ENCODE data around the gene PCYOX1L.

PCYOX1L gene
- total RNA-seq = 26.2 to 52.5 (median 37.7) reads per million in 3 donors

GRCh38 chr5:149357370-149358293 is at the start of gene PCYOX1L:
TSS of gene PCYOX1L (plus strand) at chr5:149358046. CDS start at chr5:149358069, 23 bp downstream.
- Histone ChIP-seq H3K27ac (ENCODE audit: insufficient read depth, low read length, poor library complexity, severe bottlenecking) (peak within 1 kb of the TSS; percentile 76), H3K27me3 (replicated peaks; ENCODE audit: control insufficient read depth, insufficient read depth, low read length, poor library complexity, severe bottlenecking) (no peaks in the 10 kb centered on the region), H3K36me3 (ENCODE audit: control insufficient read depth, insufficient read depth, low read length) (peaks cover 23% of the 10 kb centered on the region), H3K9me3 (ENCODE audit: control insufficient read depth, low read length) (no peaks in the 10 kb centered on the region), H3K4me1 (ENCODE audit: control insufficient read depth, insufficient read depth, low read length, poor library complexity, severe bottlenecking) (peaks cover 24% of the 10 kb centered on the region), H3K4me3 (ENCODE audit: insufficient read depth, low read depth, low read length, poor library complexity, severe bottlenecking) (peak within 1 kb of the TSS; percentile 68)
- peak; percentile 91 to 94 (median 91) for DNase-seq

GRCh38 chr5:149309354-149309753 is 48.5 kb upstream of the PCYOX1L start:
- Histone ChIP-seq H3K9me3 (ENCODE audit: control insufficient read depth, low read length) (no peaks in the 10 kb centered on the region), H3K27ac (ENCODE audit: insufficient read depth, low read length, poor library complexity, severe bottlenecking) (no peak overlapping the region), H3K4me3 (ENCODE audit: insufficient read depth, low read depth, low read length, poor library complexity, severe bottlenecking) (no peak overlapping the region), H3K27me3 (replicated peaks; ENCODE audit: control insufficient read depth, insufficient read depth, low read length, poor library complexity, severe bottlenecking) (no peaks in the 10 kb centered on the region), H3K36me3 (ENCODE audit: control insufficient read depth, insufficient read depth, low read length) (no peaks in the 10 kb centered on the region), H3K4me1 (ENCODE audit: control insufficient read depth, insufficient read depth, low read length, poor library complexity, severe bottlenecking) (no peaks in the 10 kb centered on the region)
- DNase-seq = no peak

DNA sequence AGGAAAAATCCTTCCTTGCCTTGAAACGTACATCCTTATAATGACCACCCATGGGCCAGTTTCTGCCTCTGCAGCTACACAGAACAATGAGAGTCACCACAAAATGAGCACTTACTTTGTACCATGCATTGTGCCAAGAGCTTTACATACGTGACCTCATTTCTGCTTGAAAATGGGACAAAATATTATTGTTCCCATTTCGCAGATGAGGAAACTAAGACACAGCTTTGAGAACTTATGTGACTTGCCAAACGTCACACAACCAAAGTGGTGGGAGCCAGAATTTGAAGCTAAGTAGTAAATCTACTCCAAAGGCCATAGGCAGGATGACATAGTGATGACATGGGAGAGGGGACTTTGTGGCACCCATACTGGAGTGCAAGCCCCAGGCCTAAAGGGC is 47.4 kb upstream of the PCYOX1L start:
- Histone ChIP-seq H3K9me3 (ENCODE audit: control insufficient read depth, low read length) (no peaks in the 10 kb centered on the region), H3K27me3 (replicated peaks; ENCODE audit: control insufficient read depth, insufficient read depth, low read length, poor library complexity, severe bottlenecking) (no peaks in the 10 kb centered on the region), H3K4me1 (ENCODE audit: control insufficient read depth, insufficient read depth, low read length, poor library complexity, severe bottlenecking) (no peaks in the 10 kb centered on the region), H3K4me3 (ENCODE audit: insufficient read depth, low read depth, low read length, poor library complexity, severe bottlenecking) (no peak overlapping the region), H3K27ac (ENCODE audit: insufficient read depth, low read length, poor library complexity, severe bottlenecking) (no peak overlapping the region), H3K36me3 (ENCODE audit: control insufficient read depth, insufficient read depth, low read length) (no peaks in the 10 kb centered on the region)
- DNase-seq = no peak

DNA sequence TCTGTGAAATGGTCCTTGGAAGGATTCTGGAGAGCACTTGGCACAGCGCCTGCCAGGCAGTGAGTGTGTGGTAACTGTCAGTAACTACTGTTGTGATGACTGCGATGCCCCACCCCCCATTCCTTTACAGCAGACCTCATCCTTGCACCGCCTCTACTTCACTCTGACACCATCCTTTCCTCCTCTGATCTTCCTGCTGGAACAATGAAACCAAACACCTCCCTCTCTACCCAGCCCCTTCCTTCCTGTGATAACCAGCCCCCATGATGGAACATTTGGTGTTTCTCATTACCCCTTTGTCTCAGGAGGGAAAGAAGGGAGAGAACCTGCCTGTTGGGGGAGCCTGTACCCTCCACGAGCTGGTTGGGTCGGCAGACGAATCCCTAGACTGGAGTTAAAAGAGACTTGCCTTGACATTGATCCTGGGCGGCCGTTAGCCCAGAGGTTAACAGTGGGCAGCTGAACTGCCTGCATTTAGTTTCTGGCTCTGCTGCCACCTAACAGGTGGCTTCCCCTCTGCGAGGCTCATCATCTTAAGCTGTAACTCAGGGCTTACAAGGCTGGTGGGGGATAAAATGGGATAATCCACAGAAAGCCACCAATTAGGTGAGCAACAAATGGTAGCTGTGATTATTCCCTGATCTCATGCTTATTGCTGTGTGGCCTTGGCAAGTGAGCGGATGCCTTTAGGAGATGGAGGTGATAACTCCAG is 46.7 kb upstream of the PCYOX1L start:
- no peaks in the 10 kb centered on the region for H3K4me1 ChIP-seq (ENCODE audit: control insufficient read depth, insufficient read depth, low read length, poor library complexity, severe bottlenecking)

DNA sequence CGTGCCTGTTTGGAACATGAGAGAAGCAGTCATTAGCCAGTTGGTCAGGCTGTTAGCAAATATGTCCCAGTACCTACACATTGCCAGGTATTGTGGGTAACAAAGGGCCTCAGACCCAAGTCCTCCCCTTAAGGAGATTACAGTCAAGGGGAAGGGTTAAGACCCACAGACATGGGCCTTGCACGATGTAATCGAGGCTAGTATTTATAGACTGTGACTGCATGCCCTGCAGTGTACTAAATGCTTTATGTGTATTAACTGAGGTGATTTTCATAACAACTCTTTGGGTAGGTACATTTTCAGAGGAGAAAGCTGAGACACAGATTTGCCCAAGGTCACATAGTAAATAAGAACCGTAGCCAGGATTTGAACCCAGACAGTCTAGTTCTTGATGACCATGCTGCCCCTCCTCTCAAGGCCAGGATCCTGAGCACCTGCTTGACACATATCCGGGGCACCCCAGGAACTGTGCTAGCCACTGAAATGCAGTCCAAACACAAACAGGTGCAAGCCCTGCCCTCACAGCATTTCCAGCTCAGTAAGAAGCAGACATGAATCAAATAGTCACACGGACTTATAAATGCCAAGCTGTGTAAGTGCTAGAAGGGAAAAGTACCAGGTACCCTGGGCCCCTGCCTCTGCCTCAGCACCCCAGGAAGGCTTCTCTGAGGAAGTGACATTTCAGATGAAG is 44.5 kb upstream of the PCYOX1L start:
- DNase-seq = no peak
- Histone ChIP-seq H3K4me1 (ENCODE audit: control insufficient read depth, insufficient read depth, low read length, poor library complexity, severe bottlenecking) (no peaks in the 10 kb centered on the region), H3K4me3 (ENCODE audit: insufficient read depth, low read depth, low read length, poor library complexity, severe bottlenecking) (no peak overlapping the region), H3K27me3 (replicated peaks; ENCODE audit: control insufficient read depth, insufficient read depth, low read length, poor library complexity, severe bottlenecking) (no peaks in the 10 kb centered on the region), H3K36me3 (ENCODE audit: control insufficient read depth, insufficient read depth, low read length) (no peaks in the 10 kb centered on the region), H3K9me3 (ENCODE audit: control insufficient read depth, low read length) (no peaks in the 10 kb centered on the region), H3K27ac (ENCODE audit: insufficient read depth, low read length, poor library complexity, severe bottlenecking) (no peak overlapping the region)

More for the DNA sequence above, 46.7 kb upstream of the PCYOX1L start:
- H3K36me3 ChIP-seq (ENCODE audit: control insufficient read depth, insufficient read depth, low read length) = no peaks in the 10 kb centered on the region
- H3K9me3 ChIP-seq (ENCODE audit: control insufficient read depth, low read length) = no peaks in the 10 kb centered on the region
- H3K27me3 ChIP-seq (replicated peaks; ENCODE audit: control insufficient read depth, insufficient read depth, low read length, poor library complexity, severe bottlenecking) = no peaks in the 10 kb centered on the region
- no peak overlapping the region for H3K4me3 ChIP-seq (ENCODE audit: insufficient read depth, low read depth, low read length, poor library complexity, severe bottlenecking)
- DNase-seq = no peak
- H3K27ac ChIP-seq (ENCODE audit: insufficient read depth, low read length, poor library complexity, severe bottlenecking) = no peak overlapping the region

DNA sequence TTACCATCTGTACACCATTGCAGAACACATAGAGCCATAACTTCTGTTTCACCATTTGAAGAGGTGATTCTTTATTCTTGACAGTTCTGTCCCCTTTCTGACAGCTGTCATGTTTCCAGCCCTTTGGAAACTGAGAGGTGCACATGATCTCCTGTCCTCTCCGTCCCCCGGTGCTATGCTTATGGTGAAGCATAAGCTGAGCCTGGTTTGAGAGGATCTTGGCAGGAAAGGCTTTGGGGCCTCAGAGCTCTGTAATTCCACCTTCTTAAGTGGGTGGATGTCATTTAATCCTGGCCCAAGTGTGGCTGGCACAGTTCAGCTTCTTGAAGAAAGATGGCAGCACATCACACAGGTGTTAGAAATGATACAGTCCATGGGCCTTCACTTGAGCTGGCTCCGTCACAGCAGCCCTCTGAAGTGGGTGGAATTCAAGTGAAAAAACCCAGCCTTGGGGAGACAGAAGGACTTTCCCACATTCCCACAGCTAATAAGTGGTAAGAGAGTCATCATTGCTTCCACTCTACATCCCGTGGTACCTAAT is 43.2 kb upstream of the PCYOX1L start:
- Histone ChIP-seq H3K4me3 (ENCODE audit: insufficient read depth, low read depth, low read length, poor library complexity, severe bottlenecking) (no peak overlapping the region), H3K27me3 (replicated peaks; ENCODE audit: control insufficient read depth, insufficient read depth, low read length, poor library complexity, severe bottlenecking) (no peaks in the 10 kb centered on the region), H3K36me3 (ENCODE audit: control insufficient read depth, insufficient read depth, low read length) (no peaks in the 10 kb centered on the region), H3K27ac (ENCODE audit: insufficient read depth, low read length, poor library complexity, severe bottlenecking) (no peak overlapping the region), H3K9me3 (ENCODE audit: control insufficient read depth, low read length) (no peaks in the 10 kb centered on the region), H3K4me1 (ENCODE audit: control insufficient read depth, insufficient read depth, low read length, poor library complexity, severe bottlenecking) (no peaks in the 10 kb centered on the region)
- DNase-seq = no peak

DNA sequence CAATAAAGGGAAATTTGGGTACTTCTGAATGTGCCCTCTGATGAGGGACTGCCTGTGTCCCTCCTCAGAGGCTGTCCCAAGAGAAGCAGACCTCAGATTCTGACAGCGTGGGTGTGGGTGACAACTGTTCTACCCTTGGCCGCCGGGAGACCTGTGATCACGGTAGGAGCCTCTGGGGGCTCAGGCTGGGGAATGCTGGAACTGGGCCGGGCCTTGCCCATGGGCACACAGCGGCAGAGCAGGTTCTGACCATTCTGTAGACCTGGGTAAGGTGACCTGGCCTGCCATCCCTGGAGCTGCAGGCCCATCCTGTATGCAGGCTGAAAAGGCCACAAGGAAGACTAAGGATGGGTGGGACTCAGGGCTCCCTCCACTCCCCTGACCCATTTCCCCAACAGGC is 42.1 kb upstream of the PCYOX1L start:
- no peaks in the 10 kb centered on the region for H3K9me3 ChIP-seq (ENCODE audit: control insufficient read depth, low read length)
- H3K27me3 ChIP-seq (replicated peaks; ENCODE audit: control insufficient read depth, insufficient read depth, low read length, poor library complexity, severe bottlenecking) = no peaks in the 10 kb centered on the region
- DNase-seq = no peak
- no peak overlapping the region for H3K27ac ChIP-seq (ENCODE audit: insufficient read depth, low read length, poor library complexity, severe bottlenecking)
- no peak overlapping the region for H3K4me3 ChIP-seq (ENCODE audit: insufficient read depth, low read depth, low read length, poor library complexity, severe bottlenecking)
- H3K36me3 ChIP-seq (ENCODE audit: control insufficient read depth, insufficient read depth, low read length) = no peaks in the 10 kb centered on the region
- no peaks in the 10 kb centered on the region for H3K4me1 ChIP-seq (ENCODE audit: control insufficient read depth, insufficient read depth, low read length, poor library complexity, severe bottlenecking)

DNA sequence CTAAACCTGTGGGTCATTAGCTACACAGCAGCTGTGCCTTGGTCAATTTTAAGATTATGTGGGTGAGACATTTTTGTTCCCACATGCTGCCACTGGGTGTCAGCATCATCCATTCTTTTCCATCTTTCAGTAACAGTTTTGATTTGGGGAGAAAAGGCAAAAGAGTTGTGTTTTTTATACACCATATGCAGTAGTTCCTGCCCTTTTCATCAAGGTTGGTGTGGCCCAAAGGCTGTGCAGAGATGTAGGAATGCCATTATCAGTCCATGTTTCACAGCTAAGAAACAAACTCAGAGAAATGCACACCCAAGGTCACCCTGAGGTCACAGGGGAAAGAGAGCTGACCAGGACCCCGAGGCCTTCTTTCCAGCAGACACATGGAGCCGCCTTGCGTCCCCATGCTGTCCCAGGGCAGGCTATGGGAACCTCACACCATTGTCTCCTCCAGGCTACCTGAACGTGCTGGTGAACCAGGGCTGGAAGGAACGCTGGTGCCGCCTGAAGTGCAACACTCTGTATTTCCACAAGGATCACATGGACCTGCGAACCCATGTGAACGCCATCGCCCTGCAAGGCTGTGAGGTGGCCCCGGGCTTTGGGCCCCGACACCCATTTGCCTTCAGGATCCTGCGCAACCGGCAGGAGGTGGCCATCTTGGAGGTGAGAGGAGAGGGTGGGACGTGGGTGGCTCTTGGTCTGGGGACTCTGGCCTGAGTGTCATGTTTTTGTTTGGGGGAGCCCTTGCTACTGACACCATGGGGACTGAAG is 40.4 kb upstream of the PCYOX1L start:
- Histone ChIP-seq H3K27me3 (replicated peaks; ENCODE audit: control insufficient read depth, insufficient read depth, low read length, poor library complexity, severe bottlenecking) (no peaks in the 10 kb centered on the region), H3K27ac (ENCODE audit: insufficient read depth, low read length, poor library complexity, severe bottlenecking) (no peak overlapping the region)

DNA sequence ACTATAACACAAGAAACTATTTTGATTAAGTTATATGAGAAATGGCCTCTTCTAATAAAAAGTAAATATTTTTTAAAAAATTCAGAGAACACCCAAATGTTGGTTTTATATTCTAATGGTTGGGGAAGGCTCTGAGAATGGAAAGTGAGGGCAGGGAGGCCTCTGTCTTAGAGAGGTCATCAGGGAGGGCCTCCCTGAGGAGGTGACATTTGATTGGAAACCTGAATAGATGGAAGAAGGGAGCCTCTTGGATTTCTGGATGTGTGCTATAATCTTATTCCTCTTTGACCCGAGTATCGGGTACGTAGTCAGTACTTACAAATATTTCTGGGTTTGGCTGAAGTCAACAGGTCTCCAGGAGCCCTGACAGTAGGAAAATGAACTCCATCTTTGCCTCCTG is 38.7 kb upstream of the PCYOX1L start:
- no peaks in the 10 kb centered on the region for H3K27me3 ChIP-seq (replicated peaks; ENCODE audit: control insufficient read depth, insufficient read depth, low read length, poor library complexity, severe bottlenecking)
- no peaks in the 10 kb centered on the region for H3K36me3 ChIP-seq (ENCODE audit: control insufficient read depth, insufficient read depth, low read length)
- H3K4me1 ChIP-seq (ENCODE audit: control insufficient read depth, insufficient read depth, low read length, poor library complexity, severe bottlenecking) = no peaks in the 10 kb centered on the region
- H3K27ac ChIP-seq (ENCODE audit: insufficient read depth, low read length, poor library complexity, severe bottlenecking) = no peak overlapping the region
- no peak overlapping the region for H3K4me3 ChIP-seq (ENCODE audit: insufficient read depth, low read depth, low read length, poor library complexity, severe bottlenecking)
- no peaks in the 10 kb centered on the region for H3K9me3 ChIP-seq (ENCODE audit: control insufficient read depth, low read length)
- no peak for DNase-seq

More for the DNA sequence above, 40.4 kb upstream of the PCYOX1L start:
- Histone ChIP-seq H3K36me3 (ENCODE audit: control insufficient read depth, insufficient read depth, low read length) (no peaks in the 10 kb centered on the region), H3K4me1 (ENCODE audit: control insufficient read depth, insufficient read depth, low read length, poor library complexity, severe bottlenecking) (no peaks in the 10 kb centered on the region), H3K4me3 (ENCODE audit: insufficient read depth, low read depth, low read length, poor library complexity, severe bottlenecking) (no peak overlapping the region), H3K9me3 (ENCODE audit: control insufficient read depth, low read length) (no peaks in the 10 kb centered on the region)
- DNase-seq = peak in 2 of 3 donors; percentile 3 to 17

Measured in effector memory CD4-positive, alpha-beta T cell (primary cell).